GM12873 (cell line): ENCODE data around the gene TRAF1.

Experiments
- CTCF ChIP-seq: IDR thresholded peaks from 2 replicates; pipeline ENCODE4 v1.5.1; 2012; ENCODE audit warnings: low read depth, mild to moderate bottlenecking, moderate library complexity, low read length, control low read depth; ENCODE audit not compliant: insufficient read depth; ENCODE audit errors: missing control alignments

Gene TRAF1

GRCh38 chr9:120926397-120926928 is at the start of gene TRAF1:
Gene TRAF1 (minus strand): TSS chr9:120926796. CDS start chr9:120926075, 721 bp downstream.
- TF ChIP-seq CTCF, result no peak

- TF ChIP-seq CTCF, result no peak
These were observed 48.3 kb upstream of the TRAF1 start for GRCh38 chr9:120974921-120975320.

GRCh38 chr9:120974181-120974580 is 47.6 kb upstream of the TRAF1 start:
- no peak for TF ChIP-seq CTCF

GRCh38 chr9:120971938-120972337 is 45.3 kb upstream of the TRAF1 start:
- no peak for TF ChIP-seq CTCF

- TF ChIP-seq CTCF, result no peak
These were observed 43.6 kb upstream of the TRAF1 start for GRCh38 chr9:120970244-120970643.

GRCh38 chr9:120966013-120966369 is 39.4 kb upstream of the TRAF1 start:
- no peak for TF ChIP-seq CTCF

- no peak for TF ChIP-seq CTCF
These were observed 38.9 kb upstream of the TRAF1 start for GRCh38 chr9:120965344-120966012.
